NCI-H187 (cell line): ENCODE data around the gene CBS.
"Not testable (repeated sequence)": the region's sequence is repeated elsewhere in the genome, so short reads cannot be mapped to it uniquely, and the experiment has no call there.

Experiments
- DNase-seq, 2 experiments: peaks; one replicate each; lab custom pipeline; 2025; lab: John Stamatoyannopoulos, UW

CBS gene

DNA sequence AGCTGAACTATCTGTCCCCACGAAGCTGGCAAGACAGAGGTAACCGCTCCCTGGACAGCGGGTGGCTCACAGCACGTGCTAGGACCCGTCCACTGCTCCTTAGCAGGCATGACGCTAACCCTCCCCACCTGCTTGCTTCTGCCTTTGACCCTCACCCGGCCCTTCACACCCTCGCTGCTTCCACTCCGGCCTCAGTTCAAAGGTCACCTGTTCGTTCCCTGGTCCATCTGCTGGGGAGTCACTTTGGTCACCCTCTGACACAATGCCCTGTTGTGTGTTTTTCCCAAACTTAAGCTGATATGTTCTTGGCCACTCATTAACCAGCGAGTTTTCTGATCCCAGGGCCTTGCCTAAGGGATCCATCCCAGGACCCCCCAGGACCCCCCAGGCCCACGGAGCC is 7.6 kb downstream of the CBS start:
- not testable (repeated sequence) for DNase-seq

DNA sequence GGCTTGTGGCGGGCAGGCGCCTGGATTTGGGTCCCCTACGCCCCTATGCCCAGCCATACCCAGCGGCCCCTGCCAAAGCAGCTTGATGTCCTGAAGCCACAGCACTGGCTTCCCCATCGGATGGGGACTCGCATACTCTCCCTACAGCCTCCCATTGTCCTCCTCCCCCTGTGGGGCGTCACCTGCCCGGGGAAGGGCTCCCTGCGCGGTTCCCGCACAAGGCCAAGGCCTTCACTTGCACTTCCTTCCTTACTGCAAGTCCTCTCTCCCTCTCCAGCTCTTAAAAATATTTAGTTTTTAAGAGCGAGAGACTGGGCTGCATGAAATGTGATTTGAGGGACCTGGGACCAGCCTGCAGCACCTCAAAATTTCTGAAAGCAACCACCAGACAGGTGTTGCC is 8.9 kb downstream of the CBS start:
- not testable (repeated sequence) for DNase-seq

DNA sequence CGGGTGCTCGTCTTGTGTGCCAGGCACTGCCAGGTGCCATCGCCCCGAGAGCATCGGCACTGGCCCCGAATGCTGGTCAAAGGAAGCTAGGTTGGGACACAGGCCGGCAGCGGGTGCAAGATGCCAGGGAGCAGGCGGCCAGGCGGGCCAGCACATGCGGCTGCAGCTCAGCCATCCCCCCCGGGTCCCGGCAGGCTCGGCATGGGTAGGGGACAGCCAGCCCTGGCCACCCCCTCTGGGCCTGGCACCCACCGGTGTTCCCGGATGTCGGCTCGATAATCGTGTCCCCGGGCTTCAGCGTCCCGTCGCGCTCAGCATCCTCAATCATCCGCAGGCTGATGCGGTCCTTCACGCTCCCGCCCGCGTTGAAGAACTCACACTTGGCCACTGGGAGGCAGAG is 9.6 kb downstream of the CBS start:
- not testable (repeated sequence) for DNase-seq

DNA sequence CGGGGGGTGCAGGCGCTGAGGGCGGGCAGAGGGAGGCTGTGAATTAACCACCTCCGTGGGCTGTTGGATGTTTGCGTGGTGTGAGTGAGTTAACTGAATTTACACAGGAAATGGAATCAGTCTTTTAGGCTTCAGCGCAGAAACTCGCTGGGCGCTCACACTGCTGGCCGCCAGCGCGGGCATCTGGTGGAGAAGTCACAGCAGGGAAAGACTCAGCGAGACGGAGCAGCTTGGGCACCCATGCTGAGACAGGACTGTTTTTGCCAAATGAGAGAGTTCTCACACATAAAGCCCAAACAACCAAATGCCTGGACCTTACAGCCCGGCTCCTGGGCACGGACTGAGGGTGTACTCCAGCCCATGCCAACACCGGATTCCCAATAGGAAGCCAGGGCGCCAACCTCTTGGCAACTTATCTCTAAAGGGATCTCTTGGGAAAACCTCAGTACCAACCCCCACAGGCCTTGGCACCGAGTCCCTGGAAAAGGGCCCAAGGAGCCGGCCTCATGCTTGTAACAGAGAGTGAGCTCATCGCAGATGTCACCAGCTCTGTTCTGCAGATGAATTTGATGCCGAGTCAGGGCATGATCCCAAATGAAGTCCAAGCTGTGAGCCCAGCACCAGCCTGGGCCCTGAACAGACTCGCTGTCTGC is 11.2 kb downstream of the CBS start:
- not testable (repeated sequence) for DNase-seq

DNA sequence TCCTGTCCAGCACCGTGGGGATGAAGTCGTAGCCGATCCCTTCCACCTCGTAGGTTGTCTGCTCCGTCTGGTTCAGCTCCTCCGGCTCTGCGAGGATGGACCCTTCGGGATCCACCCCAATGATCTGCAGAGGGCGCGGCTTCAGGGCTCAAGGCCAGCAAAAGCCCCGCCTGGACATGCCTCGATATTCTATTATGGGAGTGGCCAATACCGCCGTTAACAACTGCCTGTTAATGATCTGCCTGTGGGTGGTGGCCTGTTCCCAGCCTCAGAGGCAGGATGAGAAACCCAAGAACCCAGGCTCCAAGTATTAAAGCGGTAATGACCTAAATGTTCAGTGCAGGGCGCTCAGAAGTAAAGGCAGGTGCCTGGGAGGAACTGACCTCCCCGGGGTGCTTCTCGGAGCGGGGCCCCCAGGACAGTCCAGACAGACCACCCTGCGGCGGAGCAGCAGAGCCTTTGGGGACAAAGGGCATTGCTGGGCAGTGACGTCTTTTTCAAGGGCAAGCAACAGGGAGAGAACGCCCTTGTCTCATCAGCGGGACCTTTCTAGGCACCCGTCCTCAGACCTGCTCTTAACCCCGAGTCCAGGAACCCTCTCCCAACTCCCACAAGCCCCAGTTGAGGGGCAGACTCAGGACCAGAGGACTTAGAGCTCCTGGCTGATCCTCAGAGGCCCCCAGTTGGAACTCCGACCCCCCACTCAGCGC is 12.5 kb downstream of the CBS start:
- DNase-seq, result not testable (repeated sequence)

DNA sequence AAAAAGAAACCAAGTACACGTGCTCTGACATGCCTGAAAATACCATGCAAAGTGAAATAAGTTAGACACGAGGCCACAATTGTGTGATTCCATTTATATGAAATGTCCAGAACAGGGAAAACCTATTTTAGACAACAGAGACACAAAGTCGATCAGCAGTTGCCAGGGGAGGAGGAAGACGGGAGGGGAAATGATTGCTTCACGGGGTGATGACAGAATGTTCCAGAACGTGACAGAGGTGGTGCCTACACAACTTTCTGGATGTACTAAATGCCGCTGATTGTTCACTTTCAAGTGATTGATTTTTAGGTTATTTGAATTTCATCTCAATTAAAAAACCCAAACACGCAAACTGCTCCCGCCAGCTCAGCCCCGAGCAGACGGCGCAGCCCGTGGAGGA is 22.5 kb downstream of the CBS start:
- DNase-seq, result not testable (repeated sequence)

DNA sequence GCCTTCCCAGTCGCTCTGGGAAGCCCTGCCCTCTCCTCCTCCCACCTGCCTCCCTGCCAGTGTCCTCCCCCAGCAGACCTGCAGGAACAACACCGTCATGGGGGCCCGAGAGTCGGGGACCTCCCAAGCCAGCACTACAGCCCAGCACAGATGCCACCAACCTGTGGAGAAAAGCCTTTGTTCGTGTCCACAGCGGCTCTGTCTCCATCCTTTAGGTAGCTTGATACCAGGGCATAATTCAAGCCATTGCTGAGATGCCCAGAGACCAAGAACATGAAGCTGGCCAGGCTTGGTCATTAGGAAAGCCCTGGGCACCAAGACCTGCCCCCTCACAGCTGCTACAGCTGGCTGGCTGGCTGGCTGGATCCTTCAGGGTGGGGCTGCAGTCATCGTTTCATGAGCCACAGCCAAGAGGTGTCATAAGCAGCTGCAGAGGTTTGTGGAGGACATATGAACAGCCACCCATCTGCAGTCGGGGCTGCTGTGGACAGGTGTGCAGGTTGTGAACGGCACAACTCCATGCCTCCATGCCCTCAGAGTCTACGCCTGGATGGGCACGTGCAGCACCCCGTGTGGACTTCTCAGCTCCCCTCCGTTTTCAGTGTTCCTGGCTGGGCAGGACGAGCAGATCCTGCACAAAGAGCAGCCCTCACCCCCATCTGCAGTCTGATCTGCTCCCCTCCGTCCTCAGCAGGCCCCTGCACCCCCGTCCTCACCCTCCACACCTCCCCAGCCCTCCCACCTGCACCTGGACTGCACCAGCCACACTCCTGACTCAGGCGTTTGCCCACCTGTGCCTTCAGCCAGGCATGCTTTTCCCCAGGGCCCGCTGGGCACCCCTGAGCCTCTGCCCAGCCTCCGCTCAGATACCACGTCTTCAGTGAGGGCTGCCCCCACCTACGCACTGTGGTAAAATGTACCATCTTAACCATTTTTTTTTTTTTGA is 29.5 kb downstream of the CBS start:
- not testable (repeated sequence) for DNase-seq

DNA sequence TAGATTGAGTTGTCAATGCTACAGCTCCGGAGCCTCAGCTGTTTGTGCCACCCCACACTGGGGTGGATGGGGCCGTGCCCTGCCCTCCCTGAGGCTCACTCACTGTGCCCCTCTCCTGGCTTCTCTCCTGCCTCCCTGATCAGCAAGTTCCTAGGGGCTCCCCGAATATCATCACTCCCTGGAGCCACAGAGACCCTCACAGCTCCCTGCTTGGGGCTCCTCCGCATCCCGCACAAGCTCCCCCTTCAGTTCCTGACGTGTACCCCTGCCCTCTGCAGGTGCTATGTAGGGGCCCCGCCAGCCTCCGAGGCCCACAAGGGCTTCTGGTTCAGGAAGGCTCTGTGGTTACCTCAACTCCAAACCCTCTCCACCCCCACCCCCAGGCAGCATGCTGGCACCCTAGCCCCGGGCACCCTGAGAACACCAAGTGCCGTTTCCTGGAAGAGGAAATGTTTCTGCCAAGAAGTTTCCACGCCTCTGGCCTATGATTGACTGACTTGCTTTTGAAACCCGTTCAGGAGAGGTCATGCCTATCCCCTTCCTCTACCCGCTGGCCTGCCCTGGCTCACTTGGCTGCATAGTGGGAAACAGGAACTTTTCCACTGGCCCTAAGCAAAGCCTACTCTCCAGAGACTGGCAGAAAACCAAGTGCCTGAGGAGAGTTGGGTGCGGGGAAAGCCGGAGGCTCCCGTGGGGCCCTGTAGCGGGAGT is 30.3 kb downstream of the CBS start:
- not testable (repeated sequence) for DNase-seq

DNA sequence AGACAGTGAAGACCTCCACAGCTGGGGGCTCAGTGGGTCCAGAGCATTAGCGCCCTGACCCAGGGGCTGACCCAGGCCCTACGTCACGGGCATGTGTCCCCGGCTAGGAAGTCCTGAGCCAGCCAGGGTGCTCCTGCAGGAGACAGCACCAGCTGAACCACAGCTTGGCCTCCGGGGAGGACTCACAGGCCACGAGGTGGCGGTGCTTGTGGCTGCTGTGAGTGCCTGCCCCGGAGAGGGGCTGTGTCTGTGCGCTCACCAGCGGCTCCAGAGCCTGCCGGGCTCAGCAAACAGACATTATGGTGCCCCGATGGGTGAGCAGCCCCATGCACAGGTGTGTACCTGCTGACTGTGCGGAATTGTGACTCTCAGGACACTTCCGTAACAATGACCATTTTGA is 31.1 kb downstream of the CBS start:
- DNase-seq, result not testable (repeated sequence)

DNA sequence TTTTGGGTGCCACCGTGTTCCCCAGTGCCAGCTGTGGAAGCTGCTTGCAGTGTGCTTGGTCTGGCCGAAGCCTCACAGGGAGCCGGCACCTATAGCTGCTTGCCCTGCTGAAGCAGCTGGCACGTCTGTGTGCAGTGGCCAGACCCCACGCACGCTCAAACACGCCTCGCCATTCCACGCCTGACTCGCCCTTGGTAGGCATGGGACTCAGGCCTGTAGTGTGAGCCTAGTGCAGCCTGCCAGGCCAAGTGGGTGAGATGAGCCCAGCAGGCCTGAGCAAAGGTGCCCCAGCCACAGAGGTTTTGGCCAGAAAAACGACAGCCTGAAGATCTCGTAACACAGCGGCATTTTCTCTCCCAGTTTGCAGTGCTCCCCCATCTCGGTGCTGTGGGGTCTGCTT is 32.3 kb downstream of the CBS start:
- DNase-seq, result not testable (repeated sequence)

DNA sequence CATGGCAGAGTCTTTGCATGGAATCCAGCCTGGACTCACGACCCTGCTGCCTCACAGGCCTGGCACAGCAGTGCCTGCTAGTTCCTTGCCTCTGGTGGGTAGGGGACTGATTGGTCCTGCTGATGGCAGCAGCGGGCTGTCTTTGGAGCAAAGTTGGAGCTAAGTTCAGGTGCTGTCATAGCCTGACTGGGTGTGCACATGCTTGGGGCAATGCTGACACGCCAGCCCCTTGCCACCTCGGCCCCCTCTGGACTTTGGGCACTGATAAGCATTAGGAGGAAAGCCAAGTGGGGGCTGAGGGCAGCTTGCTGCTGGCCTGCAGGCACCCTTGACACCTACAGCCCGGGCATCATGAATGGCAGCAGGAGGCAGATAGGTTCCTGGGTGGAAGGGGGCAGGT is 33.5 kb downstream of the CBS start:
- not testable (repeated sequence) for DNase-seq

DNA sequence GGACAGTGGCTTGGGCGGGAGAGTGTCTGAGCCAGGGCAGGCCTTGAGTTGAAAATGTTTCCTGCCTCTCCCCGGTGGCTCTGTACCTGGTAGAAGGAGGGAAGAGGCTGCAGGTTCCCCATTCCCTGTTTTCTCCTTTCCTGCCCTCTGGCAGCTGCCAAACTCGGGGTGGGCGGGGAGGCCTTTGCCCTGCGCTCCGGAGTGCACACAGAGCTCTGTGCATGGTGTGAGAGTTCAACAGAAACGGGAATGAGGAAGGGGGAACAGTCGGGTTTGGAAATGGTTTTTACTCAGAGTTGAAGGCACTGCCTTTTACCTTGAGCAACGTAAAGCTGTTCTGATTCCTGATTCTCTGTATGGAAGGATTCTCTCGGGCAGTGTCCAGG is 37.0 kb downstream of the CBS start:
- not testable (repeated sequence) for DNase-seq

DNA sequence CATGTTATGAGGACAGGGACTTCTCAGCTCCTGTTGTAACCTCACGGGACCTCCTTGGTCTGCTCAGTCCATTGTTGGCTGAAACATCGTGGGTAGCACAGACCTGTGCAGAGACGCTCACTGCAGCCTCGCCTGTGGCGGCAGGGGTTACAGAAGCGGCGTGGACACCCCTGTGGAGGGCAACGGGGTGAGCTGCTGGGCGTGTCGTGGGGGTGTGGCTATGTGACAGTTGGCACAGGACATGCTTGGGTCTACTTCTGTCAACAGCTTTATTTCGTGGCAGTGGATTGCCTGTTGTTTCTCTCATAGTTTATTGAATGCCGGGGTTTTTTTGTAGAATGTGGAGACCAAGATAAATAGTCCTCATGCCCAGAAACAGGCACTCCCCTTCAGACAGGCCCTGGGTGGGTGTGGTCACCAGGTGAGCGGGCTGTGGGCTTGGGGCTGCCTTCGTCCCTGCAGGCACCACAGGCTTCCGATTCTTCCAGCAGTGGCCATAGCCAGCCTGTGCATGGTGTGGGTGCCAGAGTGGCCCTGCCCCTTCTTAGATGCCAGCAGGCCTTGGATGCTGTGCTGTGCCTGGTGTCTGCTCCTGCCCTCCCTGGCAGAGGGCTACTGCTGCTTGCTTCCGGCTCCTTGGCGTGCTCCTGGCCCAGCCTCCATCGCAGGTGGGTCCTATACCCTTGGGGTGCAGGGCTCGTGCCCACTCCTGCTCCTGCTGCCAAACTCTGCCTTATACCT is 37.5 kb downstream of the CBS start:
- DNase-seq, result not testable (repeated sequence)

DNA sequence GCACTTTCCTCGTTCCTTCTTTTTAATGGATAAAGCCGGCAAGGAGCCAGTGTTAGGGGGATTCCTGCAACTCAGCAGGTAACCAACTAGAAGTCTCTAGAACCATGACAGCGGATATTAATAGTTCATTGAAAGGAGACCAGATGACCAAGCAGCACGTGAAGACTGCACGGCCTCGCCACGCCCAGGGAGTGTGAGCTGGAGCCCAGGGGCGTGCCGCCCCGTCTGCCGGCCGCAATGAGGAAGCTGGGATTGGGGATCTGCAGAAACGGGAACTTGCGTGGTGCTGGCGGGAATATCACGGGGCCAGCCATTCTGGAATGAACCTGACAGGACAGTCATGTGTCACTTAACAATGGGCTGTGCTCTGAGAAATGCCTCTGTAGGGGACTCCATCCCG is 38.7 kb downstream of the CBS start:
- DNase-seq, result not testable (repeated sequence)

DNA sequence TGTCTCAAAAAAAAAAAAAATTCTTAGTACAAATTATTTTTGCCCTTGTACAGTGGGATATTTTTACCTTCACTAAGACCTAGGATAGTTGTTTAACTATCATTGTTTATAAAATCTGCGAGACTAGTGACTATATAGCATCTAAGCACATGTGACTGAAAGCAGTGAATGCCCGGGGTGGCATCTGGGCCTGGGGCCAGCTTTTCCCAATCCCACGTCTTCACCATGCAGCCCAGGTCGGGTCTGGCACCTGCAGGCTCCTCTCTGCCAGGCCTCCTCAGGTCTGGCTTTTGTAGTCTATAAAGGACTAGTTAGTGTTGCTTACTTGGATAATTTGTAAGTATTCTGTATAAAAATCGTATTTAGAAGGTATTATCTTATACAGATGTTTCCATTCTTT is 40.8 kb downstream of the CBS start:
- no peak for DNase-seq

DNA sequence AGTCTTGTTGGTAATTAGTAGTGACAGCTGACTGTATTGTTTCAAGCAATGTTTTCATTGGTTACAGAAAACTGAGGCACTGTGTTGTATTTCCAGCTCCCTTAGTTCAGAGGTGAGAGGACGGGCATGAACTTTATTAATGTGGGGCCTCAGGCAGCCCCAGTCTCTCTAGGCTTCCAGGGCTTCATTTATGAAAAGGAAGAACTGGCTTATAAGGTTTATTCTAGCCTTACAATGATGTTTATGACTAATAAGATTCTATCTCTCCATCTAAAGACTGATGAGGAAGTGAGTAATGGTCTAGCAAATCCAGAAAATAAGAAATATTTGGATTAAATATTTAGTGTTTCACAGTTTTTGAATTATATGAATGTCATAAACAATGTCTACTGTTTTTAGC is 41.5 kb downstream of the CBS start:
- DNase-seq, result no peak

DNA sequence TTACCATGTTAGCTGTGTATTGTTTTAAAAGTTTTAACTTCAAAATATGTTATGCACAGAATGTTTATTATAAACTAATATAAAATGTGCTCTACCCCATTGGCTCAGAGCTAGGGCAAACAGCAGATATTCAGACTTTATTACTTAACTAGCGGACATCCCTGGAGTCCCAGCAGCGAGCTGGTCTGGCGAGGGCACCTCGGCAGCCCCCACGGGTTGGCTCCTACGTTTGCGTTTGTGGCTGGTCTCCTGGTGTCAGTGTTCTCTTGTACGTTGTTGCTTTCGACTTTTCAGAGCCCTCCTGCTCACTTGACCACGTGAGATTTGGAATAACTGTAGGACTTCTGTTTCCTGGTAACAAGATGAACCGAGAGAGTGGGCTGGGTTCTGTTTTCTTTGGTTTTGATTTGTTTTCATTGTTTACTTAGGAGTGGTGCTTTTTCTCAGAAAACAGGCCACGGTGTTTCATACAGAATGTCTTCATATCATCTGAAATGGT is 44.5 kb downstream of the CBS start:
- no peak for DNase-seq

DNA sequence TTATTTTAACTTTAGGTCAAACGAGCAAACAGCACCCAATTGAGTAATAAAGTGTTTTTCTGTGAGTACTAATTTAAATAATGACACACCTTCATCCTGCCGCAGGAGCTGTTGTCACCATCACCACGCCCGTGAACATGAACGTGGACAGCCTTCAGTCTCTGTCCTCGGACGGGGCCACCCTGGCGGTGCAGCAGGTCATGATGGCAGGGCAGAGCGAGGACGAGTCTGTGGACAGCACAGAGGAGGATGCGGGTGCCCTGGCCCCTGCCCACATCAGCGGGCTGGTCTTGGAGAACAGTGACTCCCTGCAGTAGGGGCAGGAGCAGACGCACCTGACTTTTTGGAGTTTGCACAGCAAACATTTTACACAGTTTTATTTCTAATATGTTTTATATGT is 45.9 kb downstream of the CBS start:
- no peak for DNase-seq

DNA sequence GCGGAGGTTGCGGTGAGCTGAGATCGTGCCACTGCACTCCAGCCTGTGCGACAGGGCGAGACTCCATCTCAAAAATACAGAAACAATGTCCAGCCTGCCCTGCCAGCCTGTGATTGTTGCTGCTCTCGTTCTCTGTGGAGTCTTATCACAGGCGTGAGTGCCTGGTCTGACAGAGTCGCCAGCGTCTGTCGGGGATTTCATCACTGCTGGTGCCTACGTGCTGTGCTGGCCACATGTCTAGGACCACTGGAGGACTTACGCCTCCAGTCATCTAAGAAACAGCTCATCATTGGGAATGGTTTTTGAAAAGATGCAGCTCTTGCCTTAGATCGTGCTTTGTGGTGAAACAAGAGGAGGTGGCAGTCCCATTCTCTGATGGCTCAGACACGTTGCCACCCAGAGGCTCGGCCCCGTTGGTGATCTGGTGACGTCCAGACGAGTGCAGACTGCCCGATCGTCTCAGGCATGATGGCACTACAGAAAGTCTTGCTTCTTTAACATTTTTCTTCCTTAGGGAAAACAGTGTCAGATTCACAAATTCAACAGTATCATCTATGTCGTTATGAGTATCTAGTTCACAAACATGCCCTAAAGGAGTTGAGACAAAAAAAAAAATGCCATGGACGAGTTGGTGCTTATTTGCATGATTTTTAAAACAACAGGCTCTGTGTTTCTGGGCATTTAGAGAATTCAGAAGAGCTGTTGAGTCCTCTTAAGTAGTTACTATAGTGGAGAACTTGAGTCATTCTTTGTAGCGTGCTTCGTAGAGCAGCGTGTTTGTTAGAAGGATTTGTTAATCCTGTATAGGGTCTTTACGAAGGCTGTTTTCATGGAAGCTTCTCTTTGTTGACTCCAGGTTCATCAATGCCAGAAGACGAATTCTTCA is 47.5 kb downstream of the CBS start:
- no peak for DNase-seq

DNA sequence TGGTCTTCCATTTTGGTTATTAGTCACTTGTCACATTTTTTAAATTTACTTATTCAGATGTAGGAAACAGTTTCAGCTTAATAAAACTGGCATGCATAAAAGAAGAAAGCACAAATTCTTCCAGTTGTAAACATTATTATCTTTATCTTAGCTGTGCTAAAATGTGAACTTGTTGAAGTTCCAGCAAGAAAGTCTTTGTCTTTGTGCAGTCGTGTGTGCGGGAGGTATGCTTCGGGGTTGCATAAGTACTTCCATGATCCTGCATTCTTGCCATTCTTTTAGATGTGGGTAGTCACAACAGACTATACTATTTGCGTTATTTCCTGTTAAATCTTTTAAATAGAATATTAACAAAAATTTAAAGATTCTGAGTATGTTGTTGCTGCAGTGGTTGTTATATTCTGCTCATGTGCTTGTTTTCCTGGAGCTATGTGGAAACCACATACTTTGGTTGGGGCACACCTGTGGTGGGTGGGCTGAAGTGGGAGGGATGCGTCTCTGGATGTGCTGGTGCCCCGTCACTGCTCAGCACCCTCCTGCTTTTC is 49.9 kb downstream of the CBS start:
- no peak for DNase-seq
